Activated T-cell treated with anti-CD3 and anti-CD28 coated beads, Interleukin-2, amount 50 U/mL, for 1 hour (primary cell): ENCODE results near the gene UBE2G2.
"Not testable (repeated sequence)": the region's sequence is repeated elsewhere in the genome, so short reads cannot be mapped to it uniquely, and the experiment has no call there.

Source experiments
- DNase-seq: peaks from one replicate; pipeline ENCODE4 v3.0.0-alpha.2; 2020

The UBE2G2 gene

GRCh38 chr21:44835647-44835973, 34.0 kb upstream of the UBE2G2 start:
- DNase-seq: no peak

- DNase-seq: peak; percentile 8
These were observed 33.5 kb upstream of the UBE2G2 start for GRCh38 chr21:44834951-44835646.

GRCh38 chr21:44834231-44834950, 32.8 kb upstream of the UBE2G2 start:
- peak; percentile 8 for DNase-seq

DNA sequence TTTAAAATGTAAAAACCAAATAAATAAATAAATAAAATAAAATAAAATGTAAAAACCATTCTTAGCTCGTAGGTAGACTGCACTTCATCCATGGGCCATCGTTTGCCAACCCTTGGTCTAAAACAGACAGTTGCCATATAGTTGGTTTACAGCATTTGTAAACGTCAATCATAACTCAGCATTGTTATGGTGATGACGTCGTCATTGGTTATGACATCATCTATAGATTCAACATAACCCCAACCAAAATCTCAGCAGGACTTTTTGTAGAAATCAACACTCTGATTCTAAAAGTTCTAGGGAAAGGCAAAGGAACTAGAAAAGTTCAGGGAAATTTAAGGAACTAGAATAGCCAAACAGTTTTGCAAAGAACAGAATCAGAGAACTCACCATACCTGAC, 32.0 kb upstream of the UBE2G2 start:
- DNase-seq: no peak

GRCh38 chr21:44832516-44833255, 31.1 kb upstream of the UBE2G2 start:
- not testable (repeated sequence) for DNase-seq

DNA sequence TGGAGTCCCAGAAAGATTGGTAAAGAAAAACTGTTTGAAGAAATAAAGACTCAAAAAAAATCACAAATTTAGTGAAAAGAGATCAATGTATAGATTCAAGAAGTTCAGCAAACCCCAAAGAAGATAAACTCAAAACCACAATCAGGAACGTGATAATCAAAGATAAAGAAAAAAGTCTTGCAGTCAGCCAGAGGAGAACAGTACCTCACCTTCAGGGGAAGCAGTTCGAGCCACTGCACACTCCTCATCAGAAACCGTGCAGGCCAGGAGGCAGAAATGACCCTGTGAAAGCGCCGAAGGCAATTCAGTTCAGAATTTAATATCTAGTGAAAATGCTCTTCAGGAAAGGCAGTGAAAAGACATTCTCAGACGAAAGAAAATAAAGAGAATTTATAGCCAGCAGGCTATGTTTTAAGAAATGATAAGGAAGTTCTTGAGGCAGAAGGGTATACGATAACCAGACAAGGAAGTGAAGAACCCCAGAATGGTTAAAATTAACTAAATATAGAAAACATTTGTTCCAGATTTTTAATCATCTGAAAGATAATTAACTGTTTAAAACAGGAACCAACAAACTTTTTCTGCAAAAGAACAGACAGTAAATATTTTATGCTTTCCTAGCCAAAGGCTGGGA, 29.7 kb upstream of the UBE2G2 start:
- DNase-seq: no peak

DNA sequence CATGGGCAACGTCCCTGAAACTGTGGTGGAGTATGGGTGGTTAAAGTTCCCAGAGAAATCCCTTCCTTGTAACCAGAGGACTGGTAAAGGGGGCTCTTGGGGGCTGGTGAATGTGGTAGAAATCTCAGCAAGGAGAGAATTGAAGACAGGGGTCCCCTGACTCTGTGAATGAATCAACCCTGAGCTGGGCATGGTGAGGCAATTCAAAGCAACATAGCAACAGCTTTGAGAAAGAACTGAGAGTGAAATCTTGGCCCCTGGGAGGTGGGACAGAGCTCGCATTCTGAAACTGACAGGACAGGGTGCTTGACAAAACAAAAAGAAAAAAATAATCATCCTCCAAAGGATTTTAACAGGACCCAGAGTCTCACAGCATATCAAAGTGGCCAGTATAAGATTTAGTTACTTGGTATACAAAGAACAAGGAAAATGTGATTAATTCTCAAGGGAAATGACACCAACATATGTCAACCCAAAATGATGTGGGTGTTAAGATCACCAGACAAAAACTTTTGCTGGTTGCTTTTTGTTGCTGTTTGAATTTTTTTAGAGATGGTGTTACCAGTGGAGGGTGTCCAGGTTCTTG, 28.0 kb upstream of the UBE2G2 start:
- DNase-seq: no peak

- no peak for DNase-seq
These were observed 26.9 kb upstream of the UBE2G2 start for GRCh38 chr21:44828362-44829056.

- DNase-seq: no peak
These were observed 21.6 kb upstream of the UBE2G2 start for GRCh38 chr21:44823179-44823660.

- DNase-seq: no peak
These were observed 21.0 kb upstream of the UBE2G2 start for GRCh38 chr21:44822484-44823178.

DNA sequence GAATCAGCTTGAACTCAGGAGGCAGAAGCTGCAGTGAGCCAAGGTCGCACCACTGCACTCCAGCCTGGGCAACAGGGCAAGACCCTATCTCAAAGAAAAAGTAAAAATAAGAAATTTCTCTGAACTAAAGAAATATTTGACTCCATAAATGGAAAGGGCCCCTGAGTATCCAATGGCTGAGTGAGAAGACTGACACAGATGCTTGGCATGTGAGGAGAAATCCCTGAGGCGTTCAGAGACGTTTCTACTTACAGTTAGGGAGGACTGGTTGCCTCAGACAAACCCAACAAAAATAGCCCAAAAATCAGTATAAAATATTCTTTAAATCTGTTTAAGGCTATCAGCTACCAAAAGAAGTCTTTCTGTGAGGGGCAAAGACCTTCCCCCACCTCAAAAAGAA, 19.2 kb upstream of the UBE2G2 start:
- DNase-seq: no peak

DNA sequence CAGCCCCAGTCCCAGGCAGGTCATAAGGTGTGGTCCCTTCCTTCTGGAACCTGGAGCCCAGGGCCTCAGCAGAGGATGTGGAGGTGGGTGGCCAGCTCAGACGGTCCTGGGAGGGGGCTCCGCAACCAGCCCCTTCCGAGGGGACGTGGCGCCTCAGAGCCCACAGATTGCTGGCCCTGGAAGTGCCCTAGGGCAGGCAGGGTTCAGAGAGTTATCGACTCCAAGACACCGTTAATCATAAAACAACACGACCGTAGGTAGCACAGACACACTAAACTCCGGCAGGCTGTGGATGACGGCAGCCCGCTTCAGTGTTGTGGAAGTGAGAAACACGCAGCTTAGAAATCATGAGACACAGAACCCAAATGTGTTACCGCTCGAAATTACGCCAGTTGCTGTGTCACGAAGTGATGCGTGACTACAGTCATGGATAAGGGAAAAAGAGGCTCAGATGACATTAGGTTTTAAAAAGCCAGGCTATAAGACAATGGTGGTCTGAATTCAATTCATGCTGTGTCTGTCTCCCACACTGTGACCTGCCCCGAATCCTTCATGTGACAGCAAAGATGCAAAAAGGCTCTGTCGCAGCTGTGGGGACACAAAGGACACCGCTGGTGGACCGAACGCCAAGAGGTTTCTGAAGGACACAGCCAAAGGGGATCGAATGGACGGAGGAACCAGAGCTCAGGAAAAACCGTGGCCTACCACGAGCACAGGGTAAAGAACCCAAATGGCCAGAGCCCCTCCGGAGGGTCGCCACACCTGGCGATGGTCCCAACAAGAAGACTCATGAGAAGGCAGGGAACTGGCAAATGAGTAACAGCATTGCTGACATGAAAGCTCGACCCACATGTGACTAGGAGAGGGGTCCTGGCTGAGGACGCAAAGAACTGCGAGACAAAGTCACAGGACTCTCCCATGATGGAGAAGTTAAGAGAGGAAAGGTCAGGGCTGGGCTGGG, 17.9 kb upstream of the UBE2G2 start:
- DNase-seq: no peak

DNA sequence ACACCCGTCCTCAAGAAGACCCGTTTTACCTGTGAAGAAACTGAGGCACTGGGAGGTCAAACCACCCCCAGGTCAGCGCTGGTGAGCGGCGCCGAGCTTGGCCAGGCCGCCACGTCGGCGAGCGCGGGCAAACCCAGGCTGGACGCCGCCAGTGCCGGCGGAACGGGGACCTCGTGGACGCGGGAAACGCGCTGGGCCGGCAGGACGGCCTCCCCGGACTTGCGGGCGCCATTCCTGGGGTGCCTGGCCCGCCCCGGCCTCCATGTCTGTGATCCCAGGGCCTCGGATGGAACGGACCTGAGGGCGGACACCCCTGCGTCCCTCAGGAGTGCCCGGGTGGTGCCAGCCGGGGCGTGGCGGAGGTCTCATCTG, 17.0 kb upstream of the UBE2G2 start:
- no peak for DNase-seq

DNA sequence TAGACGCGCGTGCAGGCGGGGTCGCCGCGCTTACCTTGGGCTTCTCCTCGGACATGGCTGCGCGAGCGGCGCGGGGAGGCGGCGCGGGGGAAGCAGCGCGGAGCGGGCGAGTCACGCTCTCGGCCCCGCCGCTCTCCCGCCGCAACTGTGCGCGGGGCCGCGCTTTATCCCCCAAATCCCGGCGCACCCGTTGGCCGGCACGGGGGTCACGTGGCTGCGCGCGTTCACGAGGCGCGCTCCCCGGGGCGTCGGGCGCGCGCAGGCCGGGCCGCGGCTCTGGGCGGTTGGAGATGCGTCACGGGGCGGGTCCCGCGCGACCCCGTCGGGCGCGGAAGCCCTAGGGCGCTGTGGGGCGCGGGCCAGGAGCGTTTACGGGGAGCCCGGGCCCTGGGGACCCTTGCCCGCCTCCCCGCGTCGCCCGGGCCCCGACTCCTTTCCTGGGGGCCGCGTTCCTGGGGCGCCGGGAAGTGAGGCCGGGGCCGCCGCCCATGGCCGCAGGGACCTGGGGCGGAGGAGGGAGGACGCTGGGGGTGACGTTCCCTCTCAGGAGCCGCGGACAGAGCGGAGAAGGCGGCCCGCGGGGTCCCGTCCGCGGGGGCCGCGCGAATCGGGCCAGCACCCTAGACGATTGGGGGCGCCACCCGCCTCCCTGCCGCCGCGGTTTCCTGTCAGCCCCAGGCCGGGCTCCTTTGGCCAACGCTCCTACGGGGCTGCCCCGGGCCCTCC, 16.5 kb upstream of the UBE2G2 start, which contains the start of gene SUMO3:
TSS of gene SUMO3 (minus strand) at position 149 of the 726 bp plus-strand sequence. CDS start at position 55, 94 bp downstream.
- peak; percentile 94 for DNase-seq

DNA sequence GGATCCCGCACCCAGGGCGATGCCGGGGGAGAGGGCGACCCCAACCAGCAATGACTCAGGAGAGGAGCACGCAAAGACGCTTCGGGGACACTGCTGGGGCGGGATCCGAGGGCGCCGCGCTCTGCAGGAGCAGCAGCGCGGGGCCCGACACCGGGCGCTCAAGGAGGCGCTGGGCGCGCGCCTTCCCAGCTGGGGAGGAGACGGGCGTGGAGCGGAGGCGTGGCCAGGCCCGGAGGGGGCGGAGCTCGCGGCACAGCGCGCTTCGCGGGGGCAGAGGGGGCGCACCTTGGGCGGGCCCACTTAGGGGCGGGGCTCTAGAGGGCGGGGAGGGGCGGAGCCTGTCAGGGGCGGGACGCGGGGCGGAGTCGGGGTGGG, 15.9 kb upstream of the UBE2G2 start:
- peak; percentile 96 for DNase-seq

DNA sequence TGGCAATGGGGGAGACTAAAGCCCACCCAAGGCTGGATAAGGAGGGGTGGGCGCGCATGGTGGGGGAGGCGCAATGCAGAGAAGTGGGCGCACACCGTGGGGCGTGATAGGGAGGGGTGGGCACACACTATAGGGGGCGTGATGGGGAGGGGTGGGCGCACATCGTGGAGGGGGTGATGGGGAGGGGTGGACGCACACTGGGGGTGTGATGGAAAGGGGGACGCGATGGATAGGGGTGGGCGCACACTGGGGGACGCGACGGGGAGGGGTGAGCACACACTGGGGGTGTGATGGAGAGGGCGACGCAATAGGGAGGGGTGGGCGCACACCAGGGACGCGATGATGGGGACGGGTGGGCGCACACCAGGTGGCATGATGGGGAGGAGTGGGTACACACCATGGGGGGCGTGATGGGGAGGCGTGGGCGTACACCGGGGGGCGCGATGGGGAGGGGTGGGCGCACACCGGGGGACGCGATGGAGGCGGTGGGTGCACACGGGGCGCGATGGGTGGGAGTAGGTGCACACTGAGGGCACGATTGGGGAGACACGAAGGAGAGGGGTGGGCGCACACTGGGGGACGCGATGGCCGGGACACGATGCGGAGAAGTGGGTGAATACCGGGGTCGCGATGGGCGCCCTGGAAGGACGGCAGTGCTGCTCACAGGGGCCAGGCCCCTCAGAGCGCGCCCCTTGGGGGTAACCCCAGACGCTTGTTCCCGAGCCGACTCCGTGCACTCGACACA, 15.3 kb upstream of the UBE2G2 start:
- DNase-seq: no peak

- DNase-seq: no peak
These were observed 14.4 kb upstream of the UBE2G2 start for GRCh38 chr21:44815852-44816628.

- DNase-seq: no peak
These were observed 13.6 kb upstream of the UBE2G2 start for GRCh38 chr21:44815225-44815624.
